Stimulated activated CD4-positive, alpha-beta T cell treated with anti-CD3 and anti-CD28 coated beads, Interleukin-1b, Interleukin-23, amount 100 ng/mL, for 4 hours (primary cell): ENCODE data around the gene INCA1.
"Not testable (repeated sequence)": the region's sequence is repeated elsewhere in the genome, so short reads cannot be mapped to it uniquely, and the experiment has no call there.

Experiments
- DNase-seq, 2 donors: peaks; one replicate each; pipeline ENCODE4 v3.0.0-alpha.2; 2020; ENCODE audit warnings: low read depth in 2 of 2

Gene INCA1

GRCh38 chr17:4997302-4998026, at the start of gene INCA1, which contains the start of gene KIF1C:
TSS of gene INCA1 (minus strand) at chr17:4997522. CDS start at chr17:4994437, 3,085 bp downstream.
TSS of gene KIF1C (plus strand) at chr17:4997950. CDS start at chr17:5000247, 2,297 bp downstream.
- peak; percentile 86 for DNase-seq

GRCh38 chr17:5045496-5045895, 48.2 kb upstream of the INCA1 start:
- no peak for DNase-seq

- DNase-seq, result no peak
Observed at GRCh38 chr17:5044630-5045029, 47.3 kb upstream of the INCA1 start.

- no peak for DNase-seq
Observed at GRCh38 chr17:5043524-5043923, 46.2 kb upstream of the INCA1 start.

GRCh38 chr17:5042157-5043022, 45.1 kb upstream of the INCA1 start:
- peak in 1 of 2 donors; percentile 18 for DNase-seq

- no peak for DNase-seq
Observed at GRCh38 chr17:5035315-5035714, 38.0 kb upstream of the INCA1 start, which contains the start of gene SLC52A1. TSS of gene SLC52A1 (minus strand) at chr17:5035426. CDS start at chr17:5034606, 820 bp downstream.

GRCh38 chr17:5034651-5035050, 37.3 kb upstream of the INCA1 start:
- no peak for DNase-seq

- no peak for DNase-seq
Observed at GRCh38 chr17:5034063-5034462, 36.7 kb upstream of the INCA1 start.

GRCh38 chr17:5033352-5034015, 36.2 kb upstream of the INCA1 start:
- DNase-seq, result no peak

- no peak for DNase-seq
Observed at GRCh38 chr17:5032865-5033264, 35.5 kb upstream of the INCA1 start.

GRCh38 chr17:5031365-5032082, 34.2 kb upstream of the INCA1 start:
- peak; percentile 78 to 85 for DNase-seq

- not testable (repeated sequence) for DNase-seq
Observed at GRCh38 chr17:5030168-5030567, 32.8 kb upstream of the INCA1 start.

- DNase-seq, result no peak
Observed at GRCh38 chr17:5027916-5028315, 30.6 kb upstream of the INCA1 start.

GRCh38 chr17:5027299-5027698, 30.0 kb upstream of the INCA1 start:
- DNase-seq, result no peak

- DNase-seq, result no peak
Observed at GRCh38 chr17:5024604-5025003, 27.3 kb upstream of the INCA1 start.

- no peak for DNase-seq
Observed at GRCh38 chr17:5023588-5024147, 26.3 kb upstream of the INCA1 start.

- DNase-seq, result no peak
Observed at GRCh38 chr17:5022171-5022711, 24.9 kb upstream of the INCA1 start.

- DNase-seq, result no peak
Observed at GRCh38 chr17:5020502-5021023, 23.2 kb upstream of the INCA1 start.

GRCh38 chr17:5019475-5019956, 22.2 kb upstream of the INCA1 start:
- no peak for DNase-seq

GRCh38 chr17:5014357-5014756, 17.0 kb upstream of the INCA1 start:
- DNase-seq, result no peak
